ENCODE data around the gene CACNA2D3. TPM values are rescaled to one million over a fixed set of nuclear protein-coding genes. Genes with fewer than 3 reads are reported as not detected.

CACNA2D3 gene
- total RNA-seq, 3 donors from 2014 or later = not detected

GRCh38 chr3:54659347-54659746 is 537.0 kb downstream of the CACNA2D3 start:
- Mint-ChIP-seq H3K4me3 (no peak overlapping the region), H3K9me3 (no peaks in the 10 kb centered on the region), H3K4me1 (ENCODE audit: low read depth) (no peaks in the 10 kb centered on the region), H3K27me3 (ENCODE audit: low read depth) (no peaks in the 10 kb centered on the region), H3K36me3 (ENCODE audit: insufficient read depth) (no peaks in the 10 kb centered on the region)
- DNase-seq (no peak), ATAC-seq (no peak)

- H3K36me3 Mint-ChIP-seq (ENCODE audit: insufficient read depth) = no peaks in the 10 kb centered on the region
Observed at GRCh38 chr3:54660714-54661132, 538.4 kb downstream of the CACNA2D3 start.

DNA sequence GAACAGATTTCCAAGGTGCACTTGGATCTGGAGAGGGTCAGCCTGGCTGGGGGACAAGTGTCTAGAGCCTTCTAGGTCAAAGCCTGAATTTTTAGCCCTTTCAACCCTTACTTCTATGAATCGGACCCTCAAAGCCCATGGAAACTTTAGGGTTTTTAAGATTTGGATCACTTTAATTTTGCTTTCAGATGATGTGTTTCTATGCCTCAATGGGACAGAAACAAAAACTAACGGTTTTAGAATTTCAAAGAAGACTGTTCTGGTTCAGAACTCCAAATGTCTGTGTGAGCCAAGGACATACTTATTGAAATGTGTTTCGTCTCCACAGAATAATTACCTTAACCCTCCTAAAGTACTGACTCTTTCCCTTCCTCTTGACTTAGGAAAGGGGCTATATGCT is 538.8 kb downstream of the CACNA2D3 start:
- no peaks in the 10 kb centered on the region for H3K9me3 Mint-ChIP-seq
- ATAC-seq = no peak
- H3K36me3 Mint-ChIP-seq (ENCODE audit: insufficient read depth) = no peaks in the 10 kb centered on the region
- H3K4me1 Mint-ChIP-seq (ENCODE audit: low read depth) = no peaks in the 10 kb centered on the region
- H3K4me3 Mint-ChIP-seq = no peak overlapping the region
- no peak for DNase-seq
- H3K27me3 Mint-ChIP-seq (ENCODE audit: low read depth) = no peaks in the 10 kb centered on the region

More at GRCh38 chr3:54660714-54661132, 538.4 kb downstream of the CACNA2D3 start:
- H3K9me3 Mint-ChIP-seq = no peaks in the 10 kb centered on the region
- ATAC-seq = no peak
- no peaks in the 10 kb centered on the region for H3K27me3 Mint-ChIP-seq (ENCODE audit: low read depth)
- no peak for DNase-seq
- H3K4me3 Mint-ChIP-seq = no peak overlapping the region
- no peaks in the 10 kb centered on the region for H3K4me1 Mint-ChIP-seq (ENCODE audit: low read depth)

DNA sequence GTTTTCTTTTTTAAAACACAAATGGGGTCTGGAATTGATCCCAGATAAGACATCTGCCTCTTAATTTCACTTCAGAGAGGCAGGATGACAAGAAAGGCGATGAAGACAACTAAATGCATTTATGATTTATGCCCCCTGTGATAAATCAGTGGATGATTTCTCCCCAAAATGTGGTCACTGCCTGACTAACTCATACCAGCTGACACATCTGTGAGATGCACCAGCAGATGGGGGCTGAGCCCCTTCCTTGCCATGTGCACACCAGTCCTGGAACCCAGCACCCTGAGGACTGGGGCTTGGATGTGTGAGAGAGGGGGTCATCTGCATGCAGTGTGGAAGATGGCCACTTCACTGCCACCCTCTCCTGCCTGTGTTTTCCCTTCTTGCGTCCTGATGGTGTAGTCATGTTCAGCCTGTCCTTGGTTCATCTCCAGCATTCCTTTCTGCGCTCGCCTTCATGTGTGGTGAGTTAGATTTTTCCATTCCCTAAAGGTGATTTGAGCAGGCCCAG is 541.2 kb downstream of the CACNA2D3 start:
- no peak for DNase-seq
- H3K9me3 Mint-ChIP-seq = no peaks in the 10 kb centered on the region
- no peaks in the 10 kb centered on the region for H3K36me3 Mint-ChIP-seq (ENCODE audit: insufficient read depth)
- no peaks in the 10 kb centered on the region for H3K4me1 Mint-ChIP-seq (ENCODE audit: low read depth)
- no peak overlapping the region for H3K4me3 Mint-ChIP-seq
- H3K27me3 Mint-ChIP-seq (ENCODE audit: low read depth) = no peaks in the 10 kb centered on the region
- ATAC-seq = no peak

GRCh38 chr3:54665016-54665600 is 542.8 kb downstream of the CACNA2D3 start:
- peaks cover 2% of the 10 kb centered on the region for H3K27me3 Mint-ChIP-seq (ENCODE audit: low read depth)
- H3K9me3 Mint-ChIP-seq = no peaks in the 10 kb centered on the region
- H3K4me3 Mint-ChIP-seq = no peak overlapping the region
- no peaks in the 10 kb centered on the region for H3K36me3 Mint-ChIP-seq (ENCODE audit: insufficient read depth)
- DNase-seq = no peak
- no peaks in the 10 kb centered on the region for H3K4me1 Mint-ChIP-seq (ENCODE audit: low read depth)
- ATAC-seq = no peak

- Mint-ChIP-seq H3K4me1 (ENCODE audit: low read depth) (no peaks in the 10 kb centered on the region), H3K4me3 (no peak overlapping the region), H3K36me3 (ENCODE audit: insufficient read depth) (no peaks in the 10 kb centered on the region), H3K9me3 (no peaks in the 10 kb centered on the region), H3K27me3 (ENCODE audit: low read depth) (peaks cover 2% of the 10 kb centered on the region)
- ATAC-seq (no peak), DNase-seq (no peak)
Observed at GRCh38 chr3:54668236-54668635, 545.9 kb downstream of the CACNA2D3 start.

GRCh38 chr3:54670201-54671000 is 548.0 kb downstream of the CACNA2D3 start:
- Mint-ChIP-seq H3K4me1 (ENCODE audit: low read depth) (no peaks in the 10 kb centered on the region), H3K9me3 (peaks cover 8% of the 10 kb centered on the region), H3K27me3 (ENCODE audit: low read depth) (peaks cover 5% of the 10 kb centered on the region), H3K36me3 (ENCODE audit: insufficient read depth) (no peaks in the 10 kb centered on the region), H3K4me3 (no peak overlapping the region)
- no peak for ATAC-seq
- DNase-seq = no peak

- no peak for DNase-seq
- no peak overlapping the region for H3K4me3 Mint-ChIP-seq
- peaks cover 5% of the 10 kb centered on the region for H3K27me3 Mint-ChIP-seq (ENCODE audit: low read depth)
- peaks cover 8% of the 10 kb centered on the region for H3K9me3 Mint-ChIP-seq
- no peaks in the 10 kb centered on the region for H3K36me3 Mint-ChIP-seq (ENCODE audit: insufficient read depth)
- ATAC-seq = no peak
- no peaks in the 10 kb centered on the region for H3K4me1 Mint-ChIP-seq (ENCODE audit: low read depth)
Observed at GRCh38 chr3:54671511-54671910, 549.2 kb downstream of the CACNA2D3 start.

DNA sequence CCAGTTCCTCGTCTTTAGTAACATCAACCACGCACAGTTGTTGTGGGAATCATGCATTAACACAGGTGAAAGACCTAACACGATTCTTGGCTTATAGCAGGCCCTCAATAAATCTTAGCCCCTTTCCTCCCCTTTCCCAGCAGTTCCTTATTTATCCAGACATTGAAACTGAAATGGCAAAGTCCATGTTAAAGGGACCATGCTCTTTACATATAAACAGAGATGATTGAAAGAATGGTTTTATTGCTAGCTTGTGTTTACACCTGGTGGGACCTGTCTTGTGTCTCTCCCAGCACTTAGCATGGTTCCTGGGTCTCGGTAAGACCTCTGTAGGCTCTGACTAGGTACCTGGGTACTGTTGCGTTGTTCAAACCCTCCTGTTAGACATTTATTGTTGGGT is 553.7 kb downstream of the CACNA2D3 start:
- no peaks in the 10 kb centered on the region for H3K36me3 Mint-ChIP-seq (ENCODE audit: insufficient read depth)
- no peak overlapping the region for H3K4me3 Mint-ChIP-seq
- H3K4me1 Mint-ChIP-seq (ENCODE audit: low read depth) = no peaks in the 10 kb centered on the region
- peaks cover 11% of the 10 kb centered on the region for H3K9me3 Mint-ChIP-seq
- ATAC-seq = no peak
- no peak for DNase-seq
- peaks cover 3% of the 10 kb centered on the region for H3K27me3 Mint-ChIP-seq (ENCODE audit: low read depth)

- ATAC-seq (no peak), DNase-seq (no peak)
- H3K27me3 Mint-ChIP-seq (ENCODE audit: low read depth) = no peaks in the 10 kb centered on the region
- H3K4me3 Mint-ChIP-seq = no peak overlapping the region
- no peaks in the 10 kb centered on the region for H3K4me1 Mint-ChIP-seq (ENCODE audit: low read depth)
- H3K36me3 Mint-ChIP-seq (ENCODE audit: insufficient read depth) = no peaks in the 10 kb centered on the region
- peaks cover 3% of the 10 kb centered on the region for H3K9me3 Mint-ChIP-seq
Observed at GRCh38 chr3:54681706-54682105, 559.4 kb downstream of the CACNA2D3 start.

DNA sequence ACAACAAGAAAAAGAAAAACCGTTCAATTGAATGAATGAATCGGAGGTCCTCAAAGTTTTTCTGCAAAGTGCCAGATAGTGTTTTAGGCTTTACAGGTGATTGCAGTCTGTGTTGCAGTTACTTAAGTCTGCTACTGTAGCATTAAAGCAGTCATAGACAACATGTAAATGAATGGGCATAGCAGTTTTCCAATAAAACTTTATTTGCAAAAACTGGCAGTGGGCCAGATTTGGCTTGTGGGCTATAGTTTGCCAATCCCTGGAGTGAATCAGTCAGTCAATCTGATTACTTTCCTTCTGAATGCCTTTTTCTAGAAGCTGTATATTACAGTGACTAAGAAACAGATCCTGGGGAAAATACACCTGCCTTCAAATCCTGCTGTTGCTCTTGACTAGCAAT is 562.9 kb downstream of the CACNA2D3 start:
- ATAC-seq (no peak), DNase-seq (no peak)
- Mint-ChIP-seq H3K9me3 (no peaks in the 10 kb centered on the region), H3K36me3 (ENCODE audit: insufficient read depth) (no peaks in the 10 kb centered on the region), H3K27me3 (ENCODE audit: low read depth) (no peaks in the 10 kb centered on the region), H3K4me3 (no peak overlapping the region), H3K4me1 (ENCODE audit: low read depth) (no peaks in the 10 kb centered on the region)

DNA sequence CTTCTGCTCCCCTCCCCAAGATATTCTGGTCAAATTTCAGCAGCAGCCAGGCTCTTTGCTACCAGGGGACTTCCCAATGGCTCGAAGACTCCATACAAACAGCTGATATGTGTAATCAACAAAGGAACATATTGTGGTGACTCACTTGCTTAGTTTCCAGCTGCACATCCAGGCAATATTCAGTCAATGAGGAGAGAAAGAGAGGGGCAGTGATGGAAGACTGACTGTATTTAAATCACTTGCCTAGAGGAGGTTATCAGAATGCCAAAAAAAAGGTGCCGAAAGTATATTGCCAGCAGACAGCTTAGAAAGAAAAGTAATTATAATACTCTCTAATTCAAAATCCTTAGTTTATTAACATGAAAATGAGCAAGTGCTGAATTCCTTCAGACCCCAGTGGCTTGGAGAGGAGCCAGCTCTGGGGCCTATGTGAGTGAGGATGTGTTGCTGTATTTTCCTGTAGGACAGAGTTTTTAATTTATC is 569.0 kb downstream of the CACNA2D3 start:
- Mint-ChIP-seq H3K9me3 (no peaks in the 10 kb centered on the region), H3K4me3 (no peak overlapping the region)
- no peak for ATAC-seq

GRCh38 chr3:54696313-54696712 is 574.0 kb downstream of the CACNA2D3 start:
- no peaks in the 10 kb centered on the region for H3K4me1 Mint-ChIP-seq (ENCODE audit: low read depth)
- no peak overlapping the region for H3K4me3 Mint-ChIP-seq
- DNase-seq = no peak
- no peaks in the 10 kb centered on the region for H3K27me3 Mint-ChIP-seq (ENCODE audit: low read depth)
- no peaks in the 10 kb centered on the region for H3K9me3 Mint-ChIP-seq
- ATAC-seq = no peak
- no peaks in the 10 kb centered on the region for H3K36me3 Mint-ChIP-seq (ENCODE audit: insufficient read depth)

More for the DNA sequence above, 569.0 kb downstream of the CACNA2D3 start:
- no peaks in the 10 kb centered on the region for H3K36me3 Mint-ChIP-seq (ENCODE audit: insufficient read depth)
- no peak for DNase-seq
- no peaks in the 10 kb centered on the region for H3K27me3 Mint-ChIP-seq (ENCODE audit: low read depth)
- H3K4me1 Mint-ChIP-seq (ENCODE audit: low read depth) = no peaks in the 10 kb centered on the region

GRCh38 chr3:54698054-54698453 is 575.7 kb downstream of the CACNA2D3 start:
- no peaks in the 10 kb centered on the region for H3K4me1 Mint-ChIP-seq (ENCODE audit: low read depth)
- no peaks in the 10 kb centered on the region for H3K36me3 Mint-ChIP-seq (ENCODE audit: insufficient read depth)
- no peak for DNase-seq
- H3K9me3 Mint-ChIP-seq = no peaks in the 10 kb centered on the region
- no peaks in the 10 kb centered on the region for H3K27me3 Mint-ChIP-seq (ENCODE audit: low read depth)
- H3K4me3 Mint-ChIP-seq = no peak overlapping the region
- no peak for ATAC-seq

DNA sequence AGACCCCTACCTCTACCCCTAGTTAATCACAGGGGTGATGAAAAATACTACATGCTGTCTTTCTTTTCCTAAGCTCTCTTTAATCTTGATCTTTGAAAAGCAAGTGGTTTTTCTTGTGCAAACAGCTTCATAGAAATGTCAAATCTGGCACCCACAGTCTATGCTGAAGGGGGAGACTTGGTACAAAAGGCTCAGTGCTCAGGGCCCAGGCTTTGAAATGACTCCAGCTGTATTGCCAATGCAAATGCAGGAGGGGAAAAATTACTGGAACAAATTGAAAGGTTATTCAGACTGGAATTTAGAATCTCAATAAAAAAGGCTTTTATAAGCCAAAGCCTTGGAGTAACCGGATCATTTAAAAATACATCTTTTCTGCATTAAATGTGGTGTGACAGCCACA is 581.6 kb downstream of the CACNA2D3 start:
- no peak for ATAC-seq
- H3K4me1 Mint-ChIP-seq (ENCODE audit: low read depth) = no peaks in the 10 kb centered on the region
- H3K9me3 Mint-ChIP-seq = no peaks in the 10 kb centered on the region
- H3K4me3 Mint-ChIP-seq = no peak overlapping the region
- DNase-seq = no peak
- H3K36me3 Mint-ChIP-seq (ENCODE audit: insufficient read depth) = no peaks in the 10 kb centered on the region
- no peaks in the 10 kb centered on the region for H3K27me3 Mint-ChIP-seq (ENCODE audit: low read depth)

Measured in activated T-cell treated with anti-CD3 and anti-CD28 coated beads, Interleukin-2, amount 50 U/mL, for 4 hours (primary cell).